Keratinocyte (primary cell): ENCODE data around the gene USP34. TPM values are rescaled to one million over a fixed set of nuclear protein-coding genes. Genes with fewer than 3 reads are reported as not detected.

Experiments used
- DNase-seq: peaks from one replicate; pipeline ENCODE4 v3.0.0-alpha.2; 2011; ENCODE audit warnings: low read depth, missing footprints, low spot score
- FAIRE-seq: peaks from 2 replicates; lab custom pipeline; 2011; peaks lifted over from hg19 to GRCh38; lab: Jason Lieb, UNC
- H2AFZ ChIP-seq: 2 replicates; pipeline ENCODE4 v1.6.0; 2012; ENCODE audit warnings: low read length, control low read depth, inconsistent platforms; ENCODE audit not compliant: control insufficient read depth
- H3K27ac ChIP-seq: 2 replicates; pipeline ENCODE4 v1.5.1; 2011; ENCODE audit warnings: low read length; ENCODE audit not compliant: control insufficient read depth, insufficient read depth
- H3K27me3 ChIP-seq: 3 replicates; pipeline ENCODE4 v1.6.0; 2011; ENCODE audit warnings: low read length; ENCODE audit not compliant: control insufficient read depth, insufficient read depth; ENCODE audit errors: extremely low read depth
- H3K36me3 ChIP-seq, 2 experiments: 2 replicates in 1 of 2; 3 replicates in 1 of 2; pipeline ENCODE4 v1.5.1; 2011; ENCODE audit warnings: low read length in 2 of 2, mild to moderate bottlenecking in 1 of 2; ENCODE audit not compliant: control insufficient read depth in 2 of 2, insufficient read depth in 2 of 2; ENCODE audit errors: extremely low read depth in 1 of 2
- H3K4me1 ChIP-seq: 3 replicates; pipeline ENCODE4 v1.5.1; 2011; ENCODE audit warnings: low read length; ENCODE audit not compliant: control insufficient read depth, insufficient read depth; ENCODE audit errors: extremely low read depth
- H3K4me2 ChIP-seq: 3 replicates; pipeline ENCODE4 v1.6.0; 2011; ENCODE audit warnings: low read depth, low read length; ENCODE audit not compliant: control insufficient read depth, insufficient read depth; ENCODE audit errors: extremely low read depth
- H3K4me3 ChIP-seq, 3 experiments: fragments of 200-600 bp in 1 of 3; sonication (generic) in 1 of 3; 2 replicates in 2 of 3; 3 replicates in 1 of 3; pipeline ENCODE4 v1.5.1; 2011 to 2016; ENCODE audit warnings: low read length in 3 of 3, mild to moderate bottlenecking in 3 of 3, control low read depth in 2 of 3, inconsistent platforms in 1 of 3, low read depth in 1 of 3, mixed read lengths in 1 of 3, mixed run types in 1 of 3, moderate library complexity in 1 of 3; ENCODE audit not compliant: control insufficient read depth in 2 of 3, insufficient read depth in 2 of 3; ENCODE audit errors: extremely low read depth in 1 of 3
- H3K79me2 ChIP-seq: 2 replicates; pipeline ENCODE4 v1.6.0; 2012; ENCODE audit warnings: low read length; ENCODE audit not compliant: control insufficient read depth, insufficient read depth
- H3K9ac ChIP-seq: 3 replicates; pipeline ENCODE4 v1.6.0; 2011; ENCODE audit warnings: low read length; ENCODE audit not compliant: control insufficient read depth, insufficient read depth; ENCODE audit errors: extremely low read depth
- H3K9me1 ChIP-seq: 3 replicates; pipeline ENCODE4 v1.6.0; 2011; ENCODE audit warnings: low read length; ENCODE audit not compliant: control insufficient read depth, insufficient read depth; ENCODE audit errors: extremely low read depth
- H3K9me3 ChIP-seq: 2 replicates; pipeline ENCODE4 v1.5.1; 2012; ENCODE audit warnings: low read depth, low read length; ENCODE audit not compliant: control insufficient read depth
- H4K20me1 ChIP-seq: 3 replicates; pipeline ENCODE4 v1.6.0; 2011; ENCODE audit warnings: low read length; ENCODE audit not compliant: control insufficient read depth, insufficient read depth; ENCODE audit errors: extremely low read depth
- CTCF ChIP-seq, 3 experiments: IDR thresholded peaks in 1 of 3; conservative IDR thresholded peaks in 1 of 3; optimal IDR thresholded peaks in 1 of 3; 2 replicates in 2 of 3; 3 replicates in 1 of 3; pipeline versions ENCODE3 to v1.5.1; 2011; ENCODE audit warnings: low read length in 3 of 3, mild to moderate bottlenecking in 3 of 3, moderate library complexity in 2 of 3, control low read depth in 1 of 3, inconsistent platforms in 1 of 3; ENCODE audit not compliant: insufficient read depth in 2 of 3; ENCODE audit errors: extremely low read depth in 1 of 3
- EZH2 ChIP-seq: IDR thresholded peaks from one replicate; pipeline ENCODE4 v1.6.1; 2012; ENCODE audit warnings: inconsistent platforms, mild to moderate bottlenecking, low read length, moderate library complexity
- dilution Hi-C: fragments of 300-500 bp; cut with MboI; formaldehyde crosslinking; loops from one replicate; pipeline ENCODE4 v1.7.0; 2020; ENCODE audit warnings: low sequenced_read_pairs; ENCODE audit not compliant: extremely low pct_ligation_motif_present
- polyA plus RNA-seq, 5 experiments: library from polyadenylated mRNA; depleted of rRNA in 3 of 5; stranded (reverse) in 3 of 5; stranded (forward) in 1 of 5; unstranded in 1 of 5; fragments of >200 nt; gene quantifications; 1 replicate in 1 of 5; 2 replicates in 3 of 5; 3 replicates in 1 of 5; pipeline versions ENCODE4 v1.2.1 to v1.2.3, GENCODE V29; 2011 to 2012; ENCODE audit warnings: missing spikeins in 2 of 5, low read depth in 1 of 5, low replicate concordance in 1 of 5

The USP34 gene
- polyA plus RNA-seq, 1 donor (not counting 4 experiments of a cell fraction or from before 2014, with no cell fraction given): 54.7 TPM

GRCh38 chr2:61185231-61185728 is 285.6 kb downstream of the USP34 start:
- no peak for FAIRE-seq

GRCh38 chr2:61184263-61184662 is 286.6 kb downstream of the USP34 start:
- no peak overlapping the region for H3K4me2 ChIP-seq
- H3K9me1 ChIP-seq: peaks cover 2% of the 10 kb centered on the region
- FAIRE-seq (no peak), DNase-seq (no peak)
- peaks cover 17% of the 10 kb centered on the region for H3K4me1 ChIP-seq
- dilution Hi-C loops: no loop called here
- no peak overlapping the region for H3K9ac ChIP-seq
- H3K9me3 ChIP-seq: no peaks in the 10 kb centered on the region
- H2AFZ ChIP-seq: no peak overlapping the region
- H3K36me3 ChIP-seq: peaks cover 25 to 57% of the 10 kb centered on the region in 2 experiments
- TF ChIP-seq CTCF (optimal IDR thresholded peaks at IDR 0.05 in 1 of 3, IDR thresholded peaks at IDR 0.05 in 1 of 3, conservative IDR thresholded peaks at IDR 0.05 in 1 of 3; ENCODE audit: extremely low read depth in 1 of 3, insufficient read depth in 2 of 3, low read length in 3 of 3) (no peak), EZH2 (no peak)
- no peak overlapping the region for H3K27ac ChIP-seq
- no peaks in the 10 kb centered on the region for H4K20me1 ChIP-seq
- H3K4me3 ChIP-seq: no peak overlapping the region
- no peaks in the 10 kb centered on the region for H3K27me3 ChIP-seq
- no peaks in the 10 kb centered on the region for H3K79me2 ChIP-seq

More at GRCh38 chr2:61185231-61185728, 285.6 kb downstream of the USP34 start:
- Histone ChIP-seq H3K4me1 (peaks cover 7% of the 10 kb centered on the region), H4K20me1 (no peaks in the 10 kb centered on the region), H3K27me3 (no peaks in the 10 kb centered on the region), H3K9me1 (peaks cover 2% of the 10 kb centered on the region), H3K79me2 (no peaks in the 10 kb centered on the region), H3K36me3 (peaks cover 28 to 57% of the 10 kb centered on the region in 2 experiments), H2AFZ (no peak overlapping the region), H3K4me3 (no peak overlapping the region), H3K9ac (no peak overlapping the region), H3K4me2 (no peak overlapping the region), H3K27ac (no peak overlapping the region), H3K9me3 (no peaks in the 10 kb centered on the region)
- dilution Hi-C loops: no loop called here
- no peak for DNase-seq
- no peak for TF ChIP-seq CTCF (optimal IDR thresholded peaks at IDR 0.05 in 1 of 3, IDR thresholded peaks at IDR 0.05 in 1 of 3, conservative IDR thresholded peaks at IDR 0.05 in 1 of 3; ENCODE audit: extremely low read depth in 1 of 3, insufficient read depth in 2 of 3, low read length in 3 of 3)
- TF ChIP-seq EZH2: no peak
